Measurements from ENCODE around the gene TUBB2A. TPM values are rescaled to one million over a fixed set of nuclear protein-coding genes. Genes with fewer than 3 reads are reported as not detected.

Gene TUBB2A
- total RNA-seq, 3 donors from 2014 or later (not counting 1 experiment from before 2014, with no cell fraction given) = 9.2 to 13.2 (median 11.4) TPM

DNA sequence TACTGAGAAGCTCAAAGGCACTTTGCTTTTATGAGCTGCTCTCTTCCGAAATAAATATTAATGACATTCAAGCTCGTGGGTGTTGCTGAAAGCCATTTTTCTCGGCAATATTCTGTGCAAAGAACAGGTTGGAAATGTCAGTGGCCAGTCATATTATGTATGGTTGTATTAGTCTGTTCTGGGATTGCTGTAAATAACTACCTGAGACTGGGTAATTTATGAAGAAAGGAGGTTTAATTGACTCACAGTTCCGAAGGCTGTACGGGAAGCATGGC, 38.0 kb upstream of the TUBB2A start:
- intact Hi-C loops (cut with micrococcal nuclease) = no loop called here
- no peak for DNase-seq
- no peak overlapping the region for H3K27ac Mint-ChIP-seq
- H3K4me3 Mint-ChIP-seq = no peak overlapping the region
- TF ChIP-seq, protein P1, sequence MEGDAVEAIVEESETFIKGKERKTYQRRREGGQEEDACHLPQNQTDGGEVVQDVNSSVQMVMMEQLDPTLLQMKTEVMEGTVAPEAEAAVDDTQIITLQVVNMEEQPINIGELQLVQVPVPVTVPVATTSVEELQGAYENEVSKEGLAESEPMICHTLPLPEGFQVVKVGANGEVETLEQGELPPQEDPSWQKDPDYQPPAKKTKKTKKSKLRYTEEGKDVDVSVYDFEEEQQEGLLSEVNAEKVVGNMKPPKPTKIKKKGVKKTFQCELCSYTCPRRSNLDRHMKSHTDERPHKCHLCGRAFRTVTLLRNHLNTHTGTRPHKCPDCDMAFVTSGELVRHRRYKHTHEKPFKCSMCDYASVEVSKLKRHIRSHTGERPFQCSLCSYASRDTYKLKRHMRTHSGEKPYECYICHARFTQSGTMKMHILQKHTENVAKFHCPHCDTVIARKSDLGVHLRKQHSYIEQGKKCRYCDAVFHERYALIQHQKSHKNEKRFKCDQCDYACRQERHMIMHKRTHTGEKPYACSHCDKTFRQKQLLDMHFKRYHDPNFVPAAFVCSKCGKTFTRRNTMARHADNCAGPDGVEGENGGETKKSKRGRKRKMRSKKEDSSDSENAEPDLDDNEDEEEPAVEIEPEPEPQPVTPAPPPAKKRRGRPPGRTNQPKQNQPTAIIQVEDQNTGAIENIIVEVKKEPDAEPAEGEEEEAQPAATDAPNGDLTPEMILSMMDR (IDR thresholded peaks at IDR 0.05) = no peak
- Histone ChIP-seq H3K27ac (ENCODE audit: low read length) (no peak overlapping the region), H3K4me3 (ENCODE audit: low read length) (no peak overlapping the region), H3K9me3 (ENCODE audit: control insufficient read depth, insufficient read depth, low read length) (no peaks in the 10 kb centered on the region), H3K27me3 (ENCODE audit: control insufficient read depth, insufficient read depth, low read length) (peaks cover 3% of the 10 kb centered on the region), H3K4me1 (ENCODE audit: control insufficient read depth, insufficient read depth, low read length) (no peaks in the 10 kb centered on the region), H3K36me3 (ENCODE audit: control insufficient read depth, insufficient read depth, low read length) (no peaks in the 10 kb centered on the region)
- H3K9me3 Mint-ChIP-seq = no peaks in the 10 kb centered on the region
- 77% methylated on average over 5 of the region's 5 CpGs for WGBS (ENCODE audit: insufficient coverage)
- H3K4me1 Mint-ChIP-seq = no peaks in the 10 kb centered on the region
- H3K36me3 Mint-ChIP-seq = no peaks in the 10 kb centered on the region
- no peak for ATAC-seq
- H3K27me3 Mint-ChIP-seq (ENCODE audit: low read depth in 2 of 2) = peaks cover 13 to 14% of the 10 kb centered on the region in 2 donors

DNA sequence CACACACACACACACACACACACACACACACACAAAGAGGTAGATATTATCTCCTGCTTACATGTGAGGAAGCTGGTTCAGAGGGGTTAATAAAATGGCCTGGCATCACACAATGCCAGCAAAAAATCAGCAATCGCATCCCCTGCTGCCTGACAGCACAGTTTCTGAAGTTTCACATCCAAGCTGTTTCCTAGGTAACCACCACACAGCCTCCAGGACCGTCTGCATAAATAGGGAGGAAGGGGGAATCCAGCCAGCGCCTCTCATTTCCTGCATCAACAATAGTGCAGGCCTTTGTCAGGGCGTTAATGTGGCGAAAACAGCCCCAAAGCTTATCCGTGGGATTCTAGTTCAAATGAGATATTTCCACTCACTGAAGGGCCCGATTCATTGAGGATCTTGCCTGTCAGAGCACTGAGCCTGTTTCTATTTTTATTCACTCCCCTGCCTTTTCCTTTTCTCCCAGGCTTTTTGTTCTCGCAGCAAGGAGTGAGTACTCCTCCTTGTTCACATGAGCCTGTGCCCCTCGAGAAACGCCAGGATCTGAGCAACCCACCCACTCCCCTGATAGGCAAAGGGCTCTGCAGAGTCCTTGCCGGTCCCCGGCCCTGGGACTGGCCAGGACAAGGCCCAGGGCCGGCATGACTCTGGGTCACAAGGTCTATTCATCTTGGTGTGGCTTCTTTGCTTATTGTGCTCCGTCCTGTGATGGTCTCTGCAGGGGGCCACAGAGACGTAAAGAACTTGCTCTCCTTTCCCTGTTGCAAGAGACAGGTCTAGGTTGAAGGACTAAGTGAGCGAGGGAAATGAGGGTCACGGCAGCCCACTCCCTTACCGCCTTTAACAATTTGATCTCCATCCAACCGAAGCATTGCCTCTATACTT, 37.4 kb upstream of the TUBB2A start:
- intact Hi-C loops (cut with micrococcal nuclease) = no loop called here
- Histone ChIP-seq H3K4me1 (ENCODE audit: control insufficient read depth, insufficient read depth, low read length) (no peaks in the 10 kb centered on the region), H3K27ac (ENCODE audit: low read length) (no peak overlapping the region), H3K27me3 (ENCODE audit: control insufficient read depth, insufficient read depth, low read length) (peaks cover 3% of the 10 kb centered on the region), H3K9me3 (ENCODE audit: control insufficient read depth, insufficient read depth, low read length) (no peaks in the 10 kb centered on the region), H3K36me3 (ENCODE audit: control insufficient read depth, insufficient read depth, low read length) (no peaks in the 10 kb centered on the region), H3K4me3 (ENCODE audit: low read length) (no peak overlapping the region)
- Mint-ChIP-seq H3K4me1 (no peaks in the 10 kb centered on the region), H3K27me3 (ENCODE audit: low read depth in 2 of 2) (peaks cover 12 to 14% of the 10 kb centered on the region in 2 donors), H3K36me3 (no peaks in the 10 kb centered on the region), H3K27ac (no peak overlapping the region), H3K9me3 (no peaks in the 10 kb centered on the region), H3K4me3 (no peak overlapping the region)
- ATAC-seq (no peak), DNase-seq (no peak)
- TF ChIP-seq, protein P1 (IDR thresholded peaks at IDR 0.05) = no peak
- WGBS (ENCODE audit: insufficient coverage) = 80% methylated on average over 19 of the region's 19 CpGs

DNA sequence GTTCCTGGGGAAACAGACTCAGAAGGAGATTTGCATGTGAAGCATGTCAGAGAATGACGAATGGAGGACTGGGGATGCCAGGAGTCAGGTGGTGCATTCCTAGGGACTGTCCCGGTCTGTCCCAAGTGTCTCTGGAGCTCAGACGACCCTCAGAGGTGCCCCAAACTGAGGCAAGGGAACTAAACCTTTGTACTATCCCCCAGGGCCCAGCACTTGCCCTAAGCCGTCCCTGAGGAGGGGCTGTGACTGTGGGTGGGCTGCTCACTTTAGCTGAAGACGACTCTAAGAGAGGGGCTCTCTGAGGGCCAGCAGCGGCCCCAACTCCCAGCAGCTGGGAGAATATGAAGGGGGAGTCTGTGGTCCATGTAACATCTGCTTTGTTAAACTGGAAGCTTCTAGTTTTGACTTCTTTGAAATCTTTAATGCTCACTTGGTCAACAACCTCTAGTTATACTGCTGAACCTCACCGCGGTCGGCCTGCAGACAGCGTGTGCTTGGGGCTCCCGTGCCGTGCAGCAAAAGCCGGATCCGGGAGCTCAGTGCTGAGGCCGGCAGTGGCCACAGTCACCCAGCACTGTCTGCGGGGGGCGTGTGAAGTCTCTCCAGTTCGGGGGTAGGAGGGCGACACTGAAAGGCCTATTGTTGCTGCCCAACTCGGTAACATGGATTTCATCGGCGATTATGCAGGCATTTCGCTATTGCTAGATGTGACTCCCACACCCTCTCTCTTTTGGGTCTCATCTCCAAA, 35.9 kb upstream of the TUBB2A start:
- TF ChIP-seq, protein P1 (IDR thresholded peaks at IDR 0.05) = no peak
- WGBS (ENCODE audit: insufficient coverage) = 87% methylated on average over 23 of the region's 23 CpGs
- H3K27ac Mint-ChIP-seq = no peak overlapping the region
- Histone ChIP-seq H3K36me3 (ENCODE audit: control insufficient read depth, insufficient read depth, low read length) (no peaks in the 10 kb centered on the region), H3K9me3 (ENCODE audit: control insufficient read depth, insufficient read depth, low read length) (no peaks in the 10 kb centered on the region), H3K4me3 (ENCODE audit: low read length) (no peak overlapping the region), H3K27me3 (ENCODE audit: control insufficient read depth, insufficient read depth, low read length) (no peaks in the 10 kb centered on the region), H3K4me1 (ENCODE audit: control insufficient read depth, insufficient read depth, low read length) (no peaks in the 10 kb centered on the region), H3K27ac (ENCODE audit: low read length) (no peak overlapping the region)
- peaks cover 9 to 26% of the 10 kb centered on the region in 2 donors for H3K27me3 Mint-ChIP-seq (ENCODE audit: low read depth in 2 of 2)
- no peak overlapping the region for H3K4me3 Mint-ChIP-seq
- H3K36me3 Mint-ChIP-seq = no peaks in the 10 kb centered on the region
- no peaks in the 10 kb centered on the region for H3K4me1 Mint-ChIP-seq
- ATAC-seq (no peak), DNase-seq (no peak)
- H3K9me3 Mint-ChIP-seq = no peaks in the 10 kb centered on the region
- intact Hi-C loops (cut with micrococcal nuclease) = no loop called here
